HG03103 (cell line): ENCODE results near the gene PGM5.
"Not testable (repeated sequence)": the region's sequence is repeated elsewhere in the genome, so short reads cannot be mapped to it uniquely, and the experiment has no call there.

Source experiments
- ATAC-seq: cut with Tn5 transposase; IDR thresholded peaks from one replicate; pipeline ENCODE4 v1.9.1; 2021; ENCODE audit warnings: low read depth; ENCODE audit not compliant: unreplicated experiment

The PGM5 gene

DNA sequence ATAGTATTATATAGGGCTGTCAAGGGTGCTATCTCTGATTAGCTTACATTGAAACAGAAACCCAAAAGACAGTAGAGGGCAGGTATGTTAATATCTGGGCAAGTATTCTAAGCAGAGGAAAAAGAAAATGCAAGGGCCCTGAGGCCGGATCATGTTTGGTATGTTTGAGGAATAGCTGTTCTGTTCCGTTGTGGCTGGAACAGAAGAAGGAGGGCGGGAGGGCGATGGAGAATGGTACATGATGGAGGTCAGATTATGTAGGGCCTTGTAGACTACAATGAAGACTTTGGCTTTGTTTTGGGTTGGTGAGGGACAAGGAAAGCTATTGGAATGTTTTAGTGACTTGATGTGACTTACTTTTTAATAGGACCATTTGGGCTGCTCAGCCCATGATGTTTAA lies 19.4 kb downstream of the PGM5 start:
- ATAC-seq: not testable (repeated sequence)

DNA sequence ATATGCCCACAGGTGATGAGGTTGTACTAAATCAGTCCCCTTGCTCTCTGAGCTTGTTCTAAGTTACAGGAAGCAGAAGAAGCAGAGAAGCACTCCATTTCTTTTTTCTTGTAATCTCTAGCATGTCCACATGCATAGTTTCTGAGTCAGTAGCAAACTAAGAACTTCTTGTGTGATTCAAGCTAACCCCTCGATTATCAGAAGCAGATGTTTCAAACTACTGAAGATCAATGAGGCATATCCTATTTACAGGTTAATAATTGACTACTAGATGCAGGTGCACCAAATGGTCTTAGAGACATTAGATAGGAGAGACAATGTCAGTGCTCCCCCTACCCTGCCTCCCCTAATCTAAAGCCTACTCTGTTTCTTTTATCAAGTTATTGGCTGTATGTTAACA lies 21.3 kb downstream of the PGM5 start:
- ATAC-seq: not testable (repeated sequence)

DNA sequence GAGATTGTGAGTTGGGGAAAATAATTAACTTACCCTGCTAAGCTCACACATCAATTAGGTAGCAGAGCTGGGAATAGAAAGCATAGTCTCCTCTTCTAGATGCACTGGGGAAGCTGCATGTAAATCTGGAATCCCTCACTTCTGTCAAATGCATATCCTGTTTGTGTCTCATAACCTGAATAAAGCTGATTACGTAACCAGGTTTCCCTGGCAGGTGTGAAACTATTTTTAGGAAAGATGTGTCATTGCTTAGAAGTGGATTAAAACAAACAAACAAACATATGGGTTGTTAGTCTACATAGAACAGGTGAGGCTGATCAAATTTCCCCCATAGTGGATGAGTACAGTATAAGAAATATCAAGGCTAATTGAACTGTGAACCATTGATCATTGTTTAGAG lies 27.5 kb downstream of the PGM5 start:
- not testable (repeated sequence) for ATAC-seq

DNA sequence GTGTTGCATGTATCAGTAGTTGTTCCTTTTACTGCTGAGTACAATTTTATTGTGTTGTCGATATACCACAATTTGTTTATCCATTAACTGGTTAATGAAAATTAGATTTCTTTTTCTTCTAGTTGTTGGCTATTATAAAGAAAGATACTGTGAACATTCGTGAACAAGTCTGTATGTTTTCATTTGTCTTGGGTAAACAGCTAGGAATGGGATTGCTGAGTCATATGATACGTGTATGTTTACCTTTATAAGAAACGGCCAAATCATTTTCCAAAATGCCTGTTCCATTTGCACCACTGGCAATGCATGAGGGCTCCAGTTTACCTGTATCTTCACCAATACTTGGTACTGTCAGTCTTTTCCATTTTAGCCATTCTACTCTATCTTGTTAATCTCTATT lies 33.1 kb downstream of the PGM5 start:
- not testable (repeated sequence) for ATAC-seq

DNA sequence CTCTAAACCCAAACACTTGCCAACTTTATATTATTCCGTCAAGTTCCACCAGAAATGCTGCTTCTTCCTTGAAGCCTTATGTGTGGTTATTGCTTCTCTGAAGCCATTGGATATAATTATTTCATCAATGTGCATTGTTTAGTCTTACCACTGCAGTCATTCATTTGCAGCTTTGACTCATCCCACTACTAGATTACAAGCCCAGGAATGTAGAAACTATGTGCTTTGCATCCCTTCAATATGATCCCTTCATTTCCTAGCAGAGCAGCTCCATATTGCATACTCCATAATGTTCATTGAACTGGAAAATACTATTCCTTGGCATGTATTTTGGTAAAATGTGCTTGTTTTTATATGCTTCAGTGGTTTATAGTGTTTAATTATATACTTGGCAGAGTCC lies 34.3 kb downstream of the PGM5 start:
- ATAC-seq: not testable (repeated sequence)

DNA sequence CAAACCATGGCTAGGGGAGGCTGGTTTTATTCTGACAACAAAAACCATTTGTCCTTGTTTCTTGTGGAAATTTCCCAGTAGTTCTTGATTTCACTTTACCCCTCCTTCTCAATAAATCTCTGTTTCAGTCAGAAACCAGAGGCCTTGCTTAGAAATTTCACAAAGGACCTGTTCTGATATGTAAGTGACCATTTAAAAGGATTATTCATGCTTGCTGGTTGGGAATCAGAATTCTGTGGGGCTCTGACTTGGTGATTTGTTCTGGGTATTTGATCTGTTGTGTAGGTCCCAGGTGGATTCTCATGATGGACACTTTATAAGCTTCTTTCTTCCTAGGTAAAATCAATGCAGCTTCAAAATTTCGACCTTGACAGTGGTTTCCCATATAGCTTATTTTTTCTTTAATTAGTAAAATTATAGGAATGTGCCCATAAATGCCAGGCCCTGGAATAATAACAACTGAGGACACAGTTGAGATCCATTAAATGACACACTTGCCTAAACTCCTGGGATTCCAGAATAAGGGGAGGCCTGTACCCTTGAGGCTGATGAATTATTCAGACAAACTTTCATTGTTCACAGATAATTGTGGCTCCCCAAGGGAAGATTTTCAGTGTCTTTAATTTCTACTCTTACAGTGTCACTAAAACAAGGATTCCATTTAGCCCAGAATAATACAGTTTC lies 40.1 kb downstream of the PGM5 start:
- ATAC-seq: not testable (repeated sequence)

DNA sequence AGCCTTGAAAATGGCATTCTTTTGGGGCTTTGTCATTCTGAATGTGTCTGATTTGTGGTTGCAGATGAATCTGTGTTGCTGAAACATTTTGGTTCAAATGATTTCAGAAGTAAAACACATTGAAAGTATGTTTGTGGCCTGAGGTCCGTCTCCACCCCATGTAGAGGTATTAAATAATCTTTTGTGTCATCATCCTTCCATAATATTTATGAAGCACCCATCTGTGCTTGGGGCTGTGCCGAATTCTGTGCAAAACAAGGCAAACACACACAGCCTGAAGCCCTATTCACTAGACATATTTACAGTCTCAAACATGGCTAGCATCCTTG lies 40.6 kb downstream of the PGM5 start:
- not testable (repeated sequence) for ATAC-seq

DNA sequence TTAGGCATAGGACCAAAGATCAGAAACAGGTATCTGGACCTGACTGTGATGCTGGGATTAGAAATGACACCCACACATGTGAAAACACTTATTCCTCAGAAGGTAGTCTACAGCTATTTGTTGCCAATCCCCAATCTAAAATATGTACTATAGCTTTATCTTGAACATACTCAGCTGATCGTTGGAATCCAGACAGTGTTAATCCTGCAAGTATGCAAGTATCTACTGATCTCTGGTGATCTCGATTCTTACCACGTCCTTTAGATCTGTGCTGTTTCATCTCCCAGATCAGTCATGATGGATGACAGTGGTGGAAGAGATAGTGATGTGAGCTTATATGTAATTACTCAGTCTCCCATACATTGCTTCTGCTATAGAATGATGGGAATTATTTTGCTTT lies 41.4 kb downstream of the PGM5 start:
- not testable (repeated sequence) for ATAC-seq

DNA sequence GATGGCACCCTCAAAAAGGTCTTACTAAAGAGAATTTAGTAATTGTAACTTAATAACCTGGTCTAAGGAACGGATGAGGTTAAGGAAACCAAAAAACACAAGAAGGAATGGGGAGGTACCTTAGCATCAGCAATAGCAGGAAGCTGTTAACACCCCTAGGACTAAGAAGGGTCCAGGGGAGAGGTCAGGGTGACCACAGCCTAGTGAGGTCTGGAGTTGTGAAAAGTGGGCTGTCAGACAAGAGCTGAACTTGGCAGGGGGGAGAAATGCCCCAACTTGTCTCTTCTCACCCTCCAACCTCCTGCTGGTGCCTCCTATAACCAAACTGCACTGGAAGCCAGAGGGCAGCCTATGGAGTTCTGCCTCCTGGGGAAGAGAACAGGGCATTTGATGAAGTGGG lies 41.9 kb downstream of the PGM5 start:
- not testable (repeated sequence) for ATAC-seq

DNA sequence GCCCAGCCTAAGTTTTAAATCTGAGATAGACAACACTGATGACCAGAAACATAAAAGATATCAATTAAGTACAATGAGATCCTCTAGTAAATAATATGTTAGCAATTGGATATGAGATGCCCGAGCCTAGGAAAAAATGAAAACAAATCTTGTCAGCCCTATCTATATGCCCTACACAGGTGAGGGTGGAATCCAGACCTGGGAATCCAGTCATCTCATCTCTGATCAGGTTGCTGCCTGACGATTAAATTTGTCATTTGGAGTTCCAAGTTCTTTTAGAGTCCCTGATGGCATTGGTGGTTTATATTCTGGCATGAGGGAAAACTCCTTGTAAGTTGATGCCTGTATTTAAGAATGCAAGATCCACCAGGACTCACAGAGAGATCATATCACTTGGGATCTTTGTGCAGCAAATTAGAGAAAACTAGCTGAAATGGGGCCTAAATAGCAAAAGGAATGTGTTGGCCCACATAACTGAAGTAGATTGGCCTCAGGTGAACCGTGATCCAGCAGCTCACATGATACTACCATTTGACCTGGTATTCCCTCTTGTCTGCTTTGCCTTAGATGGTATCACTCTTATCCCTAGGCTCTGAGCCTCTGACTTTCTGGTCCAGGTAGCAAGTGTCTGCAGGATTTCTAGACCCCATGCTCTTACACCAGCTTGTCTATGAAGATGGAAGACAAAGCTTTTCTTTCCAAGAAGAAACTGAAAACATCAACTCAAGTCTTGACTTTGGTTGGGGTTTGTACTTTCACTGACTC lies 48.2 kb downstream of the PGM5 start:
- not testable (repeated sequence) for ATAC-seq

DNA sequence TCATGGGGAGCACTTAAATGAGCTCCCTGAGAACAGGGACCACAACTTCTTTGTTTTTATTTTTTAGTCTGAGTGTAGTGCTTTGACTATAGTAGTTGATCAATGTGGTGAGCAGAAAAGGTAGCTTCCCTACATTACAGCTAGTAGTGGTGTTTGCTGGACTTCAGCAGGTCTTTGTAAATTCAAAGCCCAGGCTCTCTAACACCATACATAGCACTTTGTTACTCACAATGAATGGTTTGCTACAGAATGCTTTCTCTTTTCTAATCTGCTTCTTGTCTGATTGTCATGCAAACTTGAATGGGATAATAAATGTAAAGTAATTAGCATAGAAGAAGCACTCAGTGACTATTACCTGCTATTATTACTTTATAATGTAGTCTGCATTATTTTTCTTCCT lies 55.5 kb downstream of the PGM5 start:
- not testable (repeated sequence) for ATAC-seq

DNA sequence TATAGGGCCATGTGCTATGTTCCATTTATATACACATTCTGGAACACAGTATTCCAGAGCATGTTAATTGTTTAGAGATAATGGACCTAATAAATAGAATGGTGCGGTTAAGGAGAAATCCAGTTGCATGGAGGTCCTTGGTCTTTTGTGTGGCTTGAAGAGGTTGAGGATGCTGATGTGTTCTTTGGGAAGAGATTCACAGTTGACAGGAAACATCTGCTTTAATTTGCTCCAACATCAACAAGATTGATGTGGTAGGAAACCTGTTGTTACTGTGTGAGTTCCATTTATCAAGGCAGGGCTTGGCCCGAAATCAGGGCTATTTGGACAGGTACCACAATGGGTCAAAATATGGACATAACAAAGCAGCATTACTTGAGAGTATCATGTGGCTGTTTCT lies 56.3 kb downstream of the PGM5 start:
- not testable (repeated sequence) for ATAC-seq

DNA sequence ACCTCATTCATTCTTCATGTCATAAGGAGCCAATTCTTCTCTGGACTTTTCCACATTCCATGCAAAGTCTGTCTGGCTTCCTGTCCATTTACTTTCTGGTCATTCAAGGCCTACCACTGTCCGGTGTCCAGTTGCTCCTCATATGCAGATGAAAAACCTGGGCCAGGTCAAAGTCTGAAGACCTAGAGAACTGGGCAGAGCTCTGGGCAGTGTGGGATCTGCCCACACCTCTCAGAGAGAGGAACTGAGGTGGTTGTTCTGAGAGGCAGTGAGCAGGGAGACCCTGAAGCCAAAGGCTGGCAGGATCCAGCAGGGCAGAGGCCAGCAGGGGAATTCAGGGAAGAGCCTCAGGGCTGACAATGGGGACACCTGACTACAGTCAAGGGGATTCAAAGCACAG lies 58.7 kb downstream of the PGM5 start:
- not testable (repeated sequence) for ATAC-seq

DNA sequence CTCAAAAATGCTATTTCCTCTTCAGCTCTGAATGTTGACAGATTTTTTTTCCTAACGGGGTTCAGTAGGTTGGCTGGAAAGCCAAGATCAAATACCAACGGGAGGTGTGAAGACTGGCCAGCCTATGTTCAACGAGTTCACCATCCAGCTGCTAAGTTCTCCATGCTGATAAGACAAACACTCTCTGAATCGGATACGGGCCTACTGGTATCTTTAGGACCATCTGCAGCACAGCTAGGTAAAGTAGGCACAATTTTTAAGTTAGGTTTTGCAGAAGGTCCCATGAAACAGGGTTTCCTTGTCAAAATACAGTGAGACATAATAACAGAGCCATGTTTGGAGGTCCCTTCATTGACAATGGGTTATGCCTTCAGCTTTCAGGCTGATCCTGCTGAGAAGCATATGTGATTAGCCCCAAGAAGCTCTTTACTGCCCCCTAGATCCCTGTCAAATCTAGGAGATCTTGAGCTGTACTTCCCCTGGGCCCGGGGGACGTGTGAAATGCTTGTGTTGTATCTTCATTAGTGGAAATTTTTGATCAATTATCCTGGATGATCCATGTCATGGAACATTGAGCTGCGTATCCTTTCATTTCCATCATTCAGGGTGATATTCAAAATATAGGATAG lies 60.6 kb downstream of the PGM5 start:
- no peak for ATAC-seq

DNA sequence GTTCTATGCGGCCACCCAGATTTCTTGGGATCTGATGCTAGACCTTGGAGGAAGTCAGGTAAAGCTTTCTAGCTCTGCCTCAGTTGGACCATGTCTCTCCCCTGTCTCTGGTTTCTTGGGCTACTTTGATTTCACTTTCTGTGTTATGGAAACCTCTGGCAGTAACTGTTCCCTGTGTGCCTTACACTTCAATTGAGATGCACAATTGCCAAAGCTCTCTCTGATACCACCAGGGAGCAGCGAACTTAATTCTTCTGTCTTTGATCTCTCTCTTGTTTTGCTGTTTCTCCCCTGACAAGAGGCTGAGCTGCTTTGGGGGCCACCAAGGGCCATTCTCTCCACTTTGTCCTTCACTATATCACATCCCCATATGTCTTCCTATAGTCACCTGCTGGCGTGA lies 61.4 kb downstream of the PGM5 start:
- ATAC-seq: no peak

DNA sequence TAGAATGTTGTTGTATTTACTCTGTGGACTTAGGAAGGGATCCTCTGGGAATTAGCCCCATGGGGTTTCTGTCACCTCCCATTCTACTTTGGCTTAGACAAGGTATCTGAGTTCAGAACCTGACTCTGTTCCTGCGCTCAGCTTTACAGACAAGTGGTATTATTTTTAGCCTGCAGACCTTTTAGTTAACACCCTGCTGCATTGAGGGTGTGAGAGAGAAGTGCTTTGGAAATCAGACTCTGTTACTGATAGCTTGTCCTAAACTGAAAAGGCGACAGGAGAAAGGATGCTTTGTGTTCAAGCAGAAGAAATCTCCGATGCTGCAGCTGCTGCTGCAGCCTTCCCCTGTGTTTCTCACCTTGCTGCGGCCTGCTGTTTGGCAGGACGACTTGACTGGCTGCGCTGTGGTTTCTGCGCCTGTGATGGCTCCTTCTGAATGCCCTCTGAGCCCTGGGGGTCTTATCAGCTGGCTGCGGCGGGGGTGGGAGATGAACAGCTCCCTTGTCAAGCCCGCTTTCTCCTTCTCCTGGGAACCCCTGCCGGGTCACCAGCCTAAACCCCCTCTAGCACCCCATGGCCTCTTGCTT lies 61.9 kb downstream of the PGM5 start:
- ATAC-seq: no peak

DNA sequence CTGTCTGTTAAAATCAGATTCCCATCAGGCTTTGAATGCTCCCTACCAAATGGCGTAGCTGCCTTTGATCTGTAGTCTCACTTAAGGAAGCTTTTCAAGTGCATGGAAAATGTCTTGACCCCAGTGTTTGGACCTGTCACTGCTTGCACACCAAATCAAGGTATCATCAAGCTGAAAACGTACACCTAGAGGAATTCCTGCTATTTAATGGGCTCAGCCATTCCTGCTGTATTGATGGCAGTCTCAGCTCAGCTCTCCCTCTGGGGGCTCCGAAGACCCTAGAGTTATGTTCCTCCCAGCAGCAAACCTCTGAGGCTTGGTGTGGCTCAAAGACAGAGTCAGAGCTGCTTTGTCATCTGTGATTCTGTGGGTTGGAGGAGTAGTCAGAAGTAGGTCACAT lies 63.5 kb downstream of the PGM5 start:
- no peak for ATAC-seq

DNA sequence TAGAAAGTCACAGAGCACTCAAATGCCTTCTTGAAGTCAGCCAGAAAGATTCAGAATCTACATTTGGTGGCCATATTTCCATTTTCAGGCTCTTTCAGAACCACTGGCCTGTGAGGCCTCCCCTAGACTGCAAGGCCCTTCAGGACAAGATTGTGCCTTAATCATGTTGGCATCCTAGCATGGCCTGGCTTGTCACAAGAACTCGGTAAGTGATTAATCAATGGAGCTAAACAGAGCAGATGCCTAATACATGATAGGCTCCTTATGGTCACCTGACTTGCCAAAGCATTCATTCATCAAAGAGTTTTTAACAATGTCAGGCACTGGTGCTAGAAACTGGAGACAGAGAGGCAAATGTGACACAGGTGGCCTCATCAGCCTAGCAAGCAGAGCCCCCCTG lies 70.3 kb downstream of the PGM5 start:
- no peak for ATAC-seq

DNA sequence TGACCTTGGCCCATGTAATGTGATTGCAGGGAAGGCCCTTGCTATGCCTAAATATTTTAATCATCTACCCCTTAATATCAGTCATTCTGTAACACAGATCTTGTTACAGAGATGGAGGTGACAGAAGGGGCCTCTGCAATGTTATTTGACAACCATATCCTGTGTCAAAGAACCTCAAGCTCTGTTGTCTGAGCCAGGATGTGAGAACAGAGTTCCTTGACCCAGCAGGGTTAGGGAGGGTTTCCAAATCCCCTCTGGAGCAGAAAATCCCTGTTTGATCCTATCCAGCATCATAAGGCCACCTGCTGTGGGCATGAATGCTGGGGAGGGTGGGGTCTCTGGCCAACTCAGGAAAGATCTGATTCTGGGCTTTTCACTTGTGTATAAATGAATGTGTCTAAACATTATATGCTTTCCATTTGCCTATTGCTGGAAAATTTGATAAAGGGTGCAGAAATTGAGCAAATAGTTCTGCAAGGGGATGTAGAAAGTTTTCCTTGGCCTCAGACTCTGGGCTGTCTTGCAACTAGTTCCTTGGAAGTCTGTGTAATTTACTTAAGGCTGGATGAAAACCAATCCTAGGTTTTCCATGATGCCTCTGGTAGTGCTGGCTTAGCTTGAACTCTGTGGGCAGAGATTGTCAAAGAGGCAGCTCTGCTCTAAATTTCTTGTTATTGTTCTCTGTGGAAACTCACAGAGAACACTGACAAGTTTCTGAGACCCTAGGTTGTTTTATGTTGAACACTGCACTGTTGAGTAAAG lies 71.0 kb downstream of the PGM5 start:
- ATAC-seq: no peak

DNA sequence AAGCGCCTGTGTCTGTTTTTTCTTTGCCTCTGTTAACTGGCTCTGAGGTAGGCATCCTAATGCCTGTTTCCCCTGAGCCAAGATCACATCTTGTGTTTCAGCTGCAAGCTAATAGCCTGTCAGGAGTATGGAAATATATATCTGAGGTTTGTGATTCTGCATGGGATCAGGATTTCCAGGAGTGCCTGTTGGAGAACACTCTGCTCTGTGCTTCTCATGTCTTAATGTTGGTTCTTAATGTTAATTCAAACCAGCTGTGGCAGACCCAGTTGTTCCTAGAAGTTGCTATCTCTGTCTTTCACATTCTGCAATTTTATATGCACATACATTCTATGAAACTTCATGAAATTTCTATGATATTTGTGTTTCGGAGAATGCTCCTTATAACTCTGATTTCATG lies 72.1 kb downstream of the PGM5 start:
- no peak for ATAC-seq

DNA sequence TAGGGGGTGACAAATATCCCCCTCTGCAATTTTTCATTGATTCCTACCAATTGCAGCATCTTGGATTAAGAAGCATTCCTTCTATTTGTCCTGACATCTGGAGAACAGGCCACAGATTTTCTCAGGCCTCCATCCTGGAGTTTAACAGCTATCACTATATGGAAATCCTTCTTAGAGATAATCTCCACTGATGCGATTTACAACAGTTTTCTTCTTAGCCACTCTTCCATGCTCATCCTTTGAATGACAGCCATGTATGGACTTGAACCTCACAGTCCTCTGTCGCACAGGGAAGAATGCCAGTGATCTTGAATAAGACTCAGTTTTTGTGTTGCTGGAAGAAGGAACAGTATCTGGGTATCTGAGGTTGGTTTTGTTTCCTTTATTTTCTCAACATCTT lies 73.2 kb downstream of the PGM5 start:
- no peak for ATAC-seq
